HCT116 (cell line): ENCODE results near the gene NOL4L.

Experiments used
- CTCF ChIP-seq, 3 experiments: fragments of 200-600 bp in 1 of 3; sonication (generic) in 1 of 3; IDR thresholded peaks in 2 of 3; conservative IDR thresholded peaks in 1 of 3; 2 replicates each; pipeline ENCODE4 v1.5.1; 2012 to 2017; ENCODE audit warnings: low read depth in 2 of 3, low read length in 2 of 3, antibody characterized with exemption in 1 of 3, borderline replicate concordance in 1 of 3, control low read depth in 1 of 3, mild to moderate bottlenecking in 1 of 3, mixed read lengths in 1 of 3, mixed run types in 1 of 3, moderate library complexity in 1 of 3; ENCODE audit not compliant: insufficient read depth in 1 of 3
- EZH2 ChIP-seq: fragments of 200-600 bp; sonication (generic); IDR thresholded peaks from 2 replicates; pipeline ENCODE4 v1.6.1; 2017; ENCODE audit warnings: antibody characterized with exemption, mixed run types
- EZH2phosphoT487 ChIP-seq: fragments of 200-600 bp; IDR thresholded peaks from 2 replicates; pipeline ENCODE4 v1.6.1; 2018; ENCODE audit warnings: antibody characterized with exemption, borderline replicate concordance
- JUND ChIP-seq: IDR thresholded peaks from 2 replicates; pipeline ENCODE4 v1.6.1; 2012
- POLR2A ChIP-seq: IDR thresholded peaks from 2 replicates; pipeline ENCODE4 v1.7.0; 2011; ENCODE audit warnings: borderline replicate concordance; ENCODE audit not compliant: insufficient read depth, insufficient read length; ENCODE audit errors: extremely low read depth
- POLR2AphosphoS5 ChIP-seq: IDR thresholded peaks from 2 replicates; pipeline ENCODE4 v1.6.1; 2011; ENCODE audit warnings: mild to moderate bottlenecking, low read depth, low read length, moderate library complexity
- SRF ChIP-seq: IDR thresholded peaks from 2 replicates; pipeline ENCODE4 v1.6.1; 2012; ENCODE audit warnings: low read depth
- ZNF274 ChIP-seq: fragments of 200-500 bp; sonication (Bioruptor generic); IDR thresholded peaks from 2 replicates; pipeline ENCODE4 v1.6.1; 2014; ENCODE audit warnings: mild to moderate bottlenecking, low read depth, low read length, inconsistent platforms
- TF ChIP-seq, protein P1 (sequence below): IDR thresholded peaks from 2 replicates; pipeline ENCODE4 v1.6.1; 2012

GRCh38 chr20:32451682-32452461 lies 133.3 kb downstream of the NOL4L start:
- no peak for TF ChIP-seq EZH2phosphoT487
- no peak for TF ChIP-seq POLR2AphosphoS5
- TF ChIP-seq CTCF (IDR thresholded peaks at IDR 0.05 in 2 of 3, conservative IDR thresholded peaks at IDR 0.05 in 1 of 3; ENCODE audit: borderline replicate concordance in 1 of 3, insufficient read depth in 1 of 3, low read depth in 2 of 3, low read length in 2 of 3): 0 out of 6 replicates have a peak, but pooled peaks of 1 of the 3 experiments have one; percentile 11
- TF ChIP-seq EZH2: no peak
- no peak for TF ChIP-seq JUND
- no peak for TF ChIP-seq POLR2A
- TF ChIP-seq ZNF274: no peak
- TF ChIP-seq, protein P1, sequence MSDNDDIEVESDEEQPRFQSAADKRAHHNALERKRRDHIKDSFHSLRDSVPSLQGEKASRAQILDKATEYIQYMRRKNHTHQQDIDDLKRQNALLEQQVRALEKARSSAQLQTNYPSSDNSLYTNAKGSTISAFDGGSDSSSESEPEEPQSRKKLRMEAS: no peak
- TF ChIP-seq SRF: no peak
